HS-27A (cell line): Measurements from ENCODE around the gene GLT6D1.
"Not testable (repeated sequence)": the region's sequence is repeated elsewhere in the genome, so short reads cannot be mapped to it uniquely, and the experiment has no call there.

ENCODE experiments used
- DNase-seq: peaks from one replicate; pipeline ENCODE4 v3.0.0-alpha.2; 2012; ENCODE audit warnings: low read depth, missing footprints

Gene GLT6D1, protein sequence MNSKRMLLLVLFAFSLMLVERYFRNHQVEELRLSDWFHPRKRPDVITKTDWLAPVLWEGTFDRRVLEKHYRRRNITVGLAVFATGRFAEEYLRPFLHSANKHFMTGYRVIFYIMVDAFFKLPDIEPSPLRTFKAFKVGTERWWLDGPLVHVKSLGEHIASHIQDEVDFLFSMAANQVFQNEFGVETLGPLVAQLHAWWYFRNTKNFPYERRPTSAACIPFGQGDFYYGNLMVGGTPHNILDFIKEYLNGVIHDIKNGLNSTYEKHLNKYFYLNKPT

GRCh38 chr9:135639196-135639595 lies at the start of gene GLT6D1:
GLT6D1 (minus strand) TSS chr9:135639540; CDS start chr9:135639187, 353 bp downstream.
- no peak for DNase-seq

DNA sequence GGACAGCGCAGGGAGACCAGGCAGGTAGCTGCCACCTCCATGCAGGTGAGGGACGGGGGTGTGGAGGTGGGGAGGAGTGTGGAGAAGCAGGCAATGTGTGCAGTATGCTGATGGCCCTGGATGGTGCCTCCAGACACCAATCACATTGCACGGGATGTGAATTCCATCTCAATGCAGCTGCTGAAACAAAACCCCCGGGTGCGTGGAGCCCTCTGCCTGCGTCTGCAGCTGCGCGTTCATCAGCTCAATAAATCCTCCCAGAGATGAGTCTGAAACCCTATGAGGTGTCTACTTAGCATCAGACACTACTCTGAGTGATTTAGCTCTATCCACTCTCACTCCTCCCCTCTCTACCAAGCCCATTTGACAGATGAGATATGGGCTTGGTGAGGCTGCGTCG lies 49.7 kb upstream of the GLT6D1 start:
- no peak for DNase-seq

DNA sequence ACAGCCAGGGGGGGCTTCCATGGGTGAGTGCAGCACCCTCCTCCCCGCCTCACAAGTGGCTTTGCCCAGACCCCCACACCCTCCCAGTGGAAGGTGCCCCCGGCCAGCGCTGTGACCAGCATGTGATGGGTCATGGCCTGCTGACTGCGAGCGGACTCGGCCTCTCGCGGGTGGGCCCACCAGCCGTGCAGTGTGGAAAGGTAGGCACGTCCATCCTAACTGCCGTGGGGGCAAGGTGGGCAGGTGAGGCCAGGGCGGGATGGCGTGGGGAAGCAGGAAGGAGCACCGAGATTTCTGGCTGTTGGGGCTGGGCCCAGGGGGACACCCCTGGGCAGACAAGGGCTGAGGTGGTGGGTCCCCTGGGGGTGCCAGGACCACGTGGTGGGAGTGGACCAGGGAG lies 47.9 kb upstream of the GLT6D1 start:
- DNase-seq: no peak

- no peak for DNase-seq
These were observed 45.4 kb upstream of the GLT6D1 start for GRCh38 chr9:135684691-135685090.

- no peak for DNase-seq
These were observed 44.2 kb upstream of the GLT6D1 start for GRCh38 chr9:135683401-135684034.

DNA sequence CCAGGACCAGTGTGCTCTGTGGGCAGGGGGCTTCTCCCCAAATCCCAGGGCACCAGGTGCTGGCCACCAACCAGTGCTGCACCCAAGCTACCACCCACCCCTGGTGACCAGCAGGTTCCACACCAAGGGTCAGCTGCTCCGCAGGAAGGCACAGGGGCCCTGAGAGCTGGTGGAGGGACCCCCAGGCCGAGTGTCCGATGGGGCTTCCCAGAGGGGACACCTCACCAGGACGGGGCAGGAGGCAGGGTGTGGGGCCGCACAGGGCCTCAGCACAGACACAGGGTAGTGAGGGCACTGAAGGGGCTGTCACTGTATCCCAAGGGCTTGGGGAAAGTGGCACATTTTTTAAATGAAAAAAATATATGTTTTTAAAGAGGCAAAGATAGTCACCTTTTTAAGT lies 41.8 kb upstream of the GLT6D1 start:
- DNase-seq: no peak

GRCh38 chr9:135680056-135680455 lies 40.7 kb upstream of the GLT6D1 start:
- no peak for DNase-seq

DNA sequence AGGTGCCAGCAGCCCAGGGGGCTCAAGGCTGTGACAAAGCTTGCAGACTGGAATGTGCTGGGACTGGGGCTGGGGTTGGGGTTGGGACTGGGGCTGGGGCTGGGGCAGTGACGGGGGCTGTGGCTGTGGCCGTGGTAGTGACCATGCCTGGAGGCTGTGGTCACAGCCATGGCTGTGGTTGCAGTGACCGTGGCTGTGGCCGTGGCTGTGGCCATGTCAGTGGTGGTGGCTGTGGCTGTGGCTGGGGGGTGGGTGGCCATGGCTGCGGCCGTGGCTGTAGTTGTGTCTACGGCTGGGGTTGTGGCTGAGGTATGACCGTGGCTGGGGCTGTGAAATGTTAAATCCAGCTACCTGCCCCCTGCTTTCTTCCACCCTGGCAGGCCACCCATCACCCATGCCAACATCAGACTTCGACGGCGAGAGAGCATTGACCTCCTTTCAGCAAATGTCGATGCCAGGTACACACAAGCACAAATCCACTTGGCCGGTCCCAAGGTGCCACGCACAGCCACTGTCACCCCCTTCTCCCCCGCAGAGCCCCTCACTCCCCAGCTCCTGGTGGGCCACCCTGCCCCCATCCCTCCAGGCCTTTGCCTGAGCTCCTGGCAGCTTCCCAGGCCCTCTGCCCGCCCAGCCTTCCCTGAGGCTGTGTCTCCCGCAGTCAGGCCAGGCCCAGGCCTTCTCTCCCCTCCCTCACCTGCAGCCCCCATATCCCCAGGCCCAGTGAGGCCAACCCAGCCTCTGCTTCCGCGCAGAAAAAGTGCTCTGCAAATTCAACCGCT lies 39.1 kb upstream of the GLT6D1 start:
- DNase-seq: no peak

DNA sequence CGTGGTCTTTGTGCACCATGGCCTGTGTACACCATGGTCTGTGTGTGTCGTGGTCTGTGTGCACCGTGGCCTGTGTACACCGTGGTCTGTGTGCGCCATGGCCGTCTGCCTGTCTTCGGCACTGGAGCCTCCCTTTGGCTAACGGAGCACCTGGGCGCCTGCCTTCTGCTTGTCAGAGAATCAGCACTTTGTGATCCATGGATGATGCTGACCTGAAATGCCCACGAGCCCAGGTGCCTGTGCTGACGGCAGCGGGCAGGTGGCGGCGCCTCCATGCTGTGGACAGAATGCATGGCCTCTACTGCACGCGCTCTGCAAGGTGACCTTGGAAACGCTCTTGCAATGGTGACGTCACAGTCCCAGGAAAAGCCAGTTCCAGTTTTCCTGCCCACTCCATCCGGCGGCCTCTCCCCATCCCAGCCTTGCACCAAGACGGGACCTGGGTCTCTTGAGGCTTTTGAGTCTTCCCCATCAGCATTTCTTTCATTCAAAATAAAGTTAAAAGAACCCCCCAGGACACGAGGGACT lies 38.4 kb upstream of the GLT6D1 start:
- DNase-seq: no peak

DNA sequence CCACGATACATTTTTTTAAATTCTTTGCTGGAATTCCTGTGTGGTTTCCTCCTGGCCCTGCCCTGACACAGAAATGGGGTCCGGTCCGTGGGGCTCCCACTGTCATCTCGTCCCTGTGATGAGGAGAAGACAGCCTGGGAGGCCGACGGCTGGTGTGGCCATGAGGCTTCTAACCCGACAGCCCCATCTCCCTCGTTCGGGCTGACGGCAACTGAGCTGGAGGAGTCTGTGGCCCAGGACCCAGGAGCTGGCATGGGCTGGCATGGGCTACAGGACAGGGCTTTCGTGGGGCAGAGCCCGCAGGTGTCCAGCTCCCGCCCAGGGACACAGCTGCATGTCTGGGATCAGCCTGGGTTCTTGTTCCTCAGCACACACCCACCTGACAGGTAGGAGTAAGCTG lies 37.6 kb upstream of the GLT6D1 start:
- DNase-seq: no peak

DNA sequence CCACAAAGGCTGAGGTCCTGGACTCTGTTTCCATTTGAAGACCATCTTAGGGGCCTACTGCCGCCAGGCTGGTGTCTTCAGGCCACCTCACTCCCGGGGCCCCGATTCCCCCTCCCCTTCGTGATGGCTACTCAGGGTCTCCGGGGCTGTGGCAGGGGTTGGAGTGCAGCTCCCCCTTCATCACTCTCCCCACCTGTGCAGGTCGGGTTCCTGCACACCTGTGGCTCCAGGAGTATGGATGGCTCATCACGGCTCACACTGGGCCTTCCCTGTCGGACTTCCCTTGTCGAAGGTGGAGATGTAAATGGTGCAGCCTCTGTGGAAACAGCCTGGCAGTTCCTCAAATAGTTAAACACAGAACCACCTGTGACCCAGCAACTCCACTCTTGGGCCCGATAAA lies 35.6 kb upstream of the GLT6D1 start:
- no peak for DNase-seq

DNA sequence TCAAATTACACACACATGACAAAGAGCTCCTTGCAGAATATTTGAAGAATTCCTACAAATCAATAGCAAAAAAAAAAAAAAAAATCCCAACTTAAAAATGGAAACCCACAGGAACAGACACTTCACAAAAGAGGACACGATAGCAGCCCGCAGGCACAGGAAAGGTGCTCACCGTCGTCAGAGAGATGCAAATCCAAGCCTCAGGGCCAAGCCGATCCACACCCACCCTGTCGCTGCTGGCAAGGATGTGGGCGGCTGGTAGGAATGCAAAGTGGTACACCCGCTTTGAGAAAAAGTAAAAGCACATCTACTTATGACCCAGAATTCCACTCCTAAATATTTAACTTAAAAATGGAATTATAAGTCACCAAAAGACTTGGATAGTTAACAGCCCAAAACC lies 34.6 kb upstream of the GLT6D1 start:
- DNase-seq: no peak

- not testable (repeated sequence) for DNase-seq
These were observed 33.4 kb upstream of the GLT6D1 start for GRCh38 chr9:135672786-135673185.

DNA sequence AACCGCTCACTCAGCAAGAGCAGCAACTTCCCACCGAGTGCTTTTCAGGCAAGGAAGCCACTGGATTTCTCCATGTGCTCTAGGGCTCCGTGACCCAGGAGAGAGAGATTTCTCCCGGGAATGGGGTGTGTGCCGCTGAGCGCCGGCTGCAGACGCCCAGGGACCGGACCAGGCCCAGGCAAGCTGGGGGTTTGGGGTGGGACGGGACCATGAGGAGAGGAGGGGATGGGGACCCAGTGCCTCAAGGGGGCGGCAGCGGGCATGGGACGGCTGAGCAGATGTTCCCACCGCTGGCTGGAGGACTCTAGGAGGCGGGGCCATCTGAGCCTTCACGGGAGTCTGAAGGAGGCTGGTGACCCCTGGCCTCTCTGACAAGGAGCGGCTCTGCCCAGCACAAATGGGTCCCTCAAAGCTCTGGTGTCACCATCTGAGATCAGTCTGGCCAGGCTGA lies 32.3 kb upstream of the GLT6D1 start:
- no peak for DNase-seq

GRCh38 chr9:135670721-135671590 lies 31.6 kb upstream of the GLT6D1 start:
- no peak for DNase-seq

- no peak for DNase-seq
These were observed 30.4 kb upstream of the GLT6D1 start for GRCh38 chr9:135669616-135670285.

GRCh38 chr9:135669018-135669417 lies 29.7 kb upstream of the GLT6D1 start:
- not testable (repeated sequence) for DNase-seq

DNA sequence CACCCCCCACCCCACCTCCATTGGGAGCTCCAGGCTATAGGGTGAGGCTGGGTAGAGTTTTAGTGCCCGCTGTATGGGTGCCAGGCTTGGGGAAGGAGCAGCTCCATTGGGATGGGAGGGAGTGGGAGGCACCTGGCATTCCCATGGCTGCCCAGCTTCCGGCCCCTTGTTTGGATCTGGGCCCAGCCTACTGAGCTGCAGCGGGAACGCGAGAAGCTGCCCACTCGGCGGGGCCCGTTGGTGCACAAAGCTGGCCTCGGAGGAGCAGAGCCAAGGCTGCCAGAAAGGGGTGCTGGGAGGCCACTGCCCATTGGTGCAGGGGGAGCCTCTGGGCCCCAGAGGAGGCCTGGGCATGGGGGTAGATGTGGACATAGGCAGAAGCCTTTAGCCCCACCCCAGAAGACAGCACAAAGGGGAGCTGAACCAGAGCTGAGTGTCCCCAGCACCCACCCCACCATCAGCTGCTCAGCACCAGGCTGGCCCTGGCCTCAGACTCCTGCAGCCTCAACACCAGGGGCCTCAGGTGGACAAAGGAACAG lies 28.2 kb upstream of the GLT6D1 start:
- no peak for DNase-seq

- DNase-seq: no peak
These were observed 27.5 kb upstream of the GLT6D1 start for GRCh38 chr9:135666534-135667462.

DNA sequence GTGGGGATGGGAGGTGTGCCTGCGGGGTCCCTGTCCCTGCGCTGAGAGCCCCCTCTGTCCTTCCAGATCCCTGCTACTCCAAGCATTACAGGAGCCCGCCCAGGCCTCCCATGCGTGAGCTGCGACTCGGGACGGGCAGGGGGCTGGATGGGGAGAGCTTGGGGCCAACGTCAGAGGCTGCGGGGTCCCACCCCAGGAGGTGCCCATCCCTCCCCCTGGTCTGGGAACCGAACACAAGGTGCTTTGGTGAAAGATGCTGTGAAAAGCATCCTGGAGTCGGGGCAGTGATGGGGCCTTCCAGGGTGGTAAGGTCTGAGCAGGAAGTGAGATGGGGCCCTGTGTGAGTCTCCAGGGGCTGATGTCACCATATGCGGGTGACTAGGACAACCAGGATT lies 26.5 kb upstream of the GLT6D1 start:
- DNase-seq: no peak
